ENCODE data around the gene ZFAND2B.

ZFAND2B gene

DNA sequence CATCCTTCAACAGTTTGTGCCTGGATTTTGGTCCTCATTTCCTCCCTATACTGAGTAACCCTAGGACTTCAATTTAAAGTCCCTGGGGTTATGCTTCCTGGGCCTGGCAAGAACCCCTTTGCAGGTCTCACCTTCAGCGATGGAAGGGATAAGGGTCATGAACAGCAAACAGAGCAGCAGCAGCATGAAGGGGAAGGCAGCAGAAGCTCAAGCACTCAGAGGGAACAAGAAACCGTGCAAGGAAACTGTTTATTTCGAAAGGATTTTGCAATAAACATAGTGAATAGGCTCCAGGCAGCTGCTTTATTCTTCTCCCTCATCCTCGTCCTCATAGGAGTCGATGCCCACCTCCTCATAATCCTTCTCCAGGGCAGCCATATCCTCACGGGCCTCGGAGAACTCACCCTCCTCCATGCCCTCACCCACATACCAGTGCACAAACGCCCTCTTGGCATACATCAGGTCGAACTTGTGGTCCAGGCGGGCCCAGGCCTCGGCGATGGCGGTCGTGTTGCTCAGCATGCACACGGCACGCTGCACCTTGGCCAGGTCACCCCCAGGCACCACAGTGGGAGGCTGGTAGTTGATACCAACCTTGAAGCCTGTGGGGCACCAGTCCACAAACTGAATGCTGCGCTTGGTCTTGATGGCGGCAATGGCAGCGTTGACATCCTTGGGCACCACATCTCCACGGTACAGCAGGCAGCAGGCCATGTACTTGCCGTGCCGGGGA, 43.6 kb downstream of the ZFAND2B start:
- TF ChIP-seq, protein P1, sequence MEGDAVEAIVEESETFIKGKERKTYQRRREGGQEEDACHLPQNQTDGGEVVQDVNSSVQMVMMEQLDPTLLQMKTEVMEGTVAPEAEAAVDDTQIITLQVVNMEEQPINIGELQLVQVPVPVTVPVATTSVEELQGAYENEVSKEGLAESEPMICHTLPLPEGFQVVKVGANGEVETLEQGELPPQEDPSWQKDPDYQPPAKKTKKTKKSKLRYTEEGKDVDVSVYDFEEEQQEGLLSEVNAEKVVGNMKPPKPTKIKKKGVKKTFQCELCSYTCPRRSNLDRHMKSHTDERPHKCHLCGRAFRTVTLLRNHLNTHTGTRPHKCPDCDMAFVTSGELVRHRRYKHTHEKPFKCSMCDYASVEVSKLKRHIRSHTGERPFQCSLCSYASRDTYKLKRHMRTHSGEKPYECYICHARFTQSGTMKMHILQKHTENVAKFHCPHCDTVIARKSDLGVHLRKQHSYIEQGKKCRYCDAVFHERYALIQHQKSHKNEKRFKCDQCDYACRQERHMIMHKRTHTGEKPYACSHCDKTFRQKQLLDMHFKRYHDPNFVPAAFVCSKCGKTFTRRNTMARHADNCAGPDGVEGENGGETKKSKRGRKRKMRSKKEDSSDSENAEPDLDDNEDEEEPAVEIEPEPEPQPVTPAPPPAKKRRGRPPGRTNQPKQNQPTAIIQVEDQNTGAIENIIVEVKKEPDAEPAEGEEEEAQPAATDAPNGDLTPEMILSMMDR (IDR thresholded peaks at IDR 0.05): no peak

DNA sequence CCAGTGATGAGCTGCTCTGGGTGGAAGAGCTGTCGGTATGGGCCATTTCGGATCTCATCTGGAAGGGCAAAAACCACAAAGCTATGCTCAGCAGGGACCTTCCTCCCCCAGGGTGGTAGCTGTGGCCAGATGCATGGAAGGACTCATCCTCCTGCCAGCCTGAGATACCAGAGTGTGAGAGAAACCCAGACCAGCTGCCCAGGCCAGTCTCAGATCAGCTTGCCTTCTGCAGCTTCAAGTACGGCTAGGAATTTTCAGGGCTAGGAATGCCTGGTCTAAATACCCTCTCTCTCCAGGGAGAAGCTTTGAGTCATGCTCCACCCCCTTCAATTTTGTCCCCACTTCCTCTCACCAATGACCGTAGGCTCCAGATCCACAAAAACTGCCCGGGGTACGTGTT, 45.1 kb downstream of the ZFAND2B start:
- TF ChIP-seq, protein P1 (IDR thresholded peaks at IDR 0.05): no peak

DNA sequence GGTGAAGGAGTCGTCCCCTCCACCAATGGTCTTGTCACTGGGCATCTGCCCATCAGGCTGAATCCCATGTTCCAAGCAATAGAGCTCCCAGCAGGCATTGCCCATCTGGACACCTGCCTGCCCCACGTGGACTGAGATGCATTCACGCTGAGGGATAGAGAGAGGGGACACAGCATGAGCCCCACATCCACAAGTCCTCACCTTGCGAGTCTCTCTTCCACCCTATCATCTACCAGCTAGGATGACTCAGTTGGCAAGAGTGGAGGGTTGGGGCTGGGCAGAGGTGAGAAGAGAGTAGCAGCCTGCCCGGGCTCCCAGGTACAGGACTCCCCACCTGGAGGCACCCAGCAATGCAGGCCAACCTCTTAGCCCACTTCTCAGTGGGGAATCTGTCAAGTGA, 45.5 kb downstream of the ZFAND2B start:
- TF ChIP-seq, protein P1 (IDR thresholded peaks at IDR 0.05): no peak

DNA sequence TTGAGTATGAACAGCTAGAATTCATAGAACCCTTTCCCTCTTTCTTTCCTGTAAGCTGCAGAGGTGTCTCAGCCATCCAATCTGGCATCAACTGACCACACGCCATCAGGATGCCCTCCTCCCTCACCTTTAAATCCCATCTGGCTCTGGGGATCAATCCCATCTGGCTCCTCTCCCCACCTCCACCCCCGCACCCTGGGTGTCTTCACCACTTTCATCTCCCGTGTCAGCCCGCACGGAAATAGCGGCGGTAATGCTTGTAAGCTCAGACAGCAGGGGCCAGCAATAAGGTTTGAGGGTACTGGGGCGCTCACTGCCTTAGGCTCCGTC, 46.0 kb downstream of the ZFAND2B start:
- TF ChIP-seq, protein P1 (IDR thresholded peaks at IDR 0.05): no peak

DNA sequence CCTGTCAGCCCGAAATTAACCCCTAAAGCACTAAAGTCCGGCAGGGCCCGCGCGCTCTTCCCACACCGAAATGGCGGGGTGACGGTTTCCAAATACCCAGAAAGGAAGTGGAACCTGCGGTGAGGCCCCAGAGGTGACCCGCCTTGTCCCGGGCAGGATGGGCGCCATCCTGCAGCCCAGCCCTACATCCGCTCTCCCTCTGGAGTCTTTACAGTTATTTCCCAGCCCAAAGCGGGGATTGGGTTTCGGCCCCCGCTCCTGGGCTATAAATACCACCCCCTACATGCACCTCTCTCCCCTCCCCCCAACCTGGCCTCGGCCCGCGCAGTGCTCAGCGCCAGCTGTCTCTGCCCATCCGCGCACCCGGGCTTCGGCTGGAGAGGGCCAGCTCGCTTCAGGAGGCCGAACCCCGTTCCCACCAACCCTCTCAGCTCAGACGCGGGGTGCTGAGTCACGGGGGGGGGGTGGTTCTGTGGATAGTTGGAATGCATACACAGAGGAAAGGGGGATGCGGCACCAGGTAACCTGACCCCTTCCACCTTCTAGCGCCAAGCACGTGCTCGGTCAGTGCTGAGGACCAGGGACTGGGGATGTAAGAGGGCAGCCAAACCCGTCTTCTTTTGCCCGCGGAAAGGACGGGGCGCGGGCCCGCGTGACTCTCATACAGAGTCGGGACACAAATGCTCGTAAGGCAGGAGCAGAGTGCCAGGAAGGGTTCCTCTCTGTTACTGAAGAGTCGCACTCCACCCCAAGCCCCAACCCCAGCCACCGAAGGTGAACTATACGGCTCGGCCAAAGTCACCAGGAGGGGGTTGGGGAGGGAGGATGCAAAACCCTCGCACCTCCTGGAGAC, 46.5 kb downstream of the ZFAND2B start, which contains the start of gene TUBA4B:
Gene TUBA4B, plus strand, starts transcription at position 344 of the 853 bp plus-strand sequence. Its CDS starts 165 bp downstream, at position 509.
- TF ChIP-seq, protein P1 (IDR thresholded peaks at IDR 0.05): no peak

DNA sequence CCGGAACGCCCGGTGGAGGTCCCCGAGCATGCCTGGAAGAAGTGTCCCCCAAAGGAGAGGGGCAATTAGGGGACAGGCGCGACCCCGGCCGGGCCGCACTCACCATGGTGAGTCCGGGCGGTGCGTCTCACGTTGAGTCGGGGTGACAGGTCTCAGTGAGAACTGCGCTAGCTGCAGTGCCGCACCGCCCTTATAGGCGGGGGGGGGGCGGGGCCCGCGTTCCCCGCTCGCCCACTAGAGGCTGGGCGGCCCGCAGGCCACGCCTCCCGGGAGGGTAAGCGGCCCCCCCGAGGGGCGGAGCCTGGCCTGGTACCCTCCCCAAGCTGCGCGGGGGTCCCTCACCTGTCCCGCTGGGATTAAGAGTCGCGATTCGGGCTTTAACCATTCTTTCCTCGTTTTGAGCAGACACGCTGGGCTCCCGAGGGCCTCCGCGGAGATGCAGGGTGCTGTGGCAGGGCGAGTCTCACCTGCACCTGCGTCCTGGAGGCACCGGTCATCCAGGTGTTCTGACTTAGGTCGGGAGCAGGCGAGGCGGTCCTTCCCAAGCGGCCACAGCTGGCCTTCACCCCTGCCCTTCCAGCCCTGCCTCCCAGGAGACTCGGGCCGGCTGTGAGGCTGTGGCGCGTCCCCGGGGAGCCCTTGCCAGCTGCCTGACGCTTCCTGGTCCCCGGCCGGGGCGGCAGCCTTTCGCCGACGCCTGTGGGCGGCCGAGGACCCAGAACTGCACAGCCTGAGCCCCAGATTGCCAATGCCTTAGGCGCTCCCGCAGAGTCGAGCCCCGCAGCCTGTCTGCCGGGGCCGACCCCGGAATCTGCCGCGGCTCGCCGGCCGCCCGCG, 47.4 kb downstream of the ZFAND2B start, which contains the start of gene TUBA4A:
Gene TUBA4A, minus strand, starts transcription at position 166 of the 837 bp plus-strand sequence. Its CDS starts 60 bp downstream, at position 106.
- TF ChIP-seq, protein P1 (IDR thresholded peaks at IDR 0.05): no peak

DNA sequence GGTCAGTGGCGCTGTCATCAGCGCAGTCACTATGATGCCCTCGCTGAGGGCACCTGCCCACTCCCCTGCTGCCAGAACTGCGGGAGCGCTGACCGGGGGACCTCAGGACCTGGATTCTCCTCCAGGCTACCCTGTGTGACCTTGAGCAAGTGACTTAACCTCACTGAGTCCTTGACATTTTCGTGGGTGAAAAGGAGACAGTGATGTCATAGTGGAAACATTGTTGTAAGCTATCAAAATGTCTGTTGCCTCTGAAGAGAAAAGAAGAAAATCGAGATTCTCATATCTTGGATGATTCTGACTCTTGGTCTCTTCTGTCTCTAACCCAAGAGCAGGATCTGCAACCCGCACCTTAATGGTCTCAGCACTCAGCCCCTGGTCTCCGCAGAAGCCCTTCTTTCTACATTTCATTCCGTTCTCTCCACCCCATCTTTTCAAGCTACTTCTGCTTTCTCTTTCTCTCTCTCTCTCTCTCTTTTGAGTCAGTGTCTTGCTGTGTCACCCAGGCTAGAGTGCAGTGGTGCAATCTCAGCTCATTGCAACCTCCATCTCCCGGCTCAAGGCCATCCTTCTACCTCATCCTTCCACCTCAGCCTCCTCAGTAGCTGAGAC, 48.1 kb downstream of the ZFAND2B start:
- TF ChIP-seq, protein P1 (IDR thresholded peaks at IDR 0.05): no peak

Measured in LNCAP (cell line).